ENCODE results near the gene CETP.

DNA sequence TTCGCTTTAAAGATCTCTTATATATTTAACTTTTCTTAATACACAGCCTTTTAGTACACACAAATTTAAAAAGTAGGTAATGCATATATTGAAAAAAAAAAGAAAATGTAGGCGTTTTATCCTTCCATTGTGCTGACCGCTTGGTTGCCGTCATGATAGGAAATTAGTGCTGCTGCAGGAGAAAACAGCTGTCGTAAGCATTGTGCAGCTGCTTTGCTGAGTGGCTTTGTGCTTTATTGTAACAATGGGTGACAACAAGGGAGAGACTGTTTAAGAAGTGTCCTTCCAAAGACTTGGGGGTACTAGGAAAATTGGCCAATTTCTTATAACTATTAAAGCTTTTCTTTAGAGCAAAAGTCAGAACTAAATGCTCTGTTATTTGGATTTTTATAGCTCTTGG is 24.8 kb upstream of the CETP start:
- TF ChIP-seq CBX5 (CRISPR knock-in tag; IDR thresholded peaks at IDR 0.05; ENCODE audit: borderline replicate concordance), result no peak
- TF ChIP-seq, protein P1, sequence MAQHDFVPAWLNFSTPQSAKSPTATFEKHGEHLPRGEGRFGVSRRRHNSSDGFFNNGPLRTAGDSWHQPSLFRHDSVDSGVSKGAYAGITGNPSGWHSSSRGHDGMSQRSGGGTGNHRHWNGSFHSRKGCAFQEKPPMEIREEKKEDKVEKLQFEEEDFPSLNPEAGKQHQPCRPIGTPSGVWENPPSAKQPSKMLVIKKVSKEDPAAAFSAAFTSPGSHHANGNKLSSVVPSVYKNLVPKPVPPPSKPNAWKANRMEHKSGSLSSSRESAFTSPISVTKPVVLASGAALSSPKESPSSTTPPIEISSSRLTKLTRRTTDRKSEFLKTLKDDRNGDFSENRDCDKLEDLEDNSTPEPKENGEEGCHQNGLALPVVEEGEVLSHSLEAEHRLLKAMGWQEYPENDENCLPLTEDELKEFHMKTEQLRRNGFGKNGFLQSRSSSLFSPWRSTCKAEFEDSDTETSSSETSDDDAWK (CRISPR knock-in tag; IDR thresholded peaks at IDR 0.05), result no peak
- TF ChIP-seq CREB1 (IDR thresholded peaks at IDR 0.05), result no peak
- no peak for TF ChIP-seq CREB1 (CRISPR knock-in tag; IDR thresholded peaks at IDR 0.05)
- TF ChIP-seq FOXP4 (CRISPR knock-in tag; IDR thresholded peaks at IDR 0.05), result no peak
- TF ChIP-seq, protein P2, sequence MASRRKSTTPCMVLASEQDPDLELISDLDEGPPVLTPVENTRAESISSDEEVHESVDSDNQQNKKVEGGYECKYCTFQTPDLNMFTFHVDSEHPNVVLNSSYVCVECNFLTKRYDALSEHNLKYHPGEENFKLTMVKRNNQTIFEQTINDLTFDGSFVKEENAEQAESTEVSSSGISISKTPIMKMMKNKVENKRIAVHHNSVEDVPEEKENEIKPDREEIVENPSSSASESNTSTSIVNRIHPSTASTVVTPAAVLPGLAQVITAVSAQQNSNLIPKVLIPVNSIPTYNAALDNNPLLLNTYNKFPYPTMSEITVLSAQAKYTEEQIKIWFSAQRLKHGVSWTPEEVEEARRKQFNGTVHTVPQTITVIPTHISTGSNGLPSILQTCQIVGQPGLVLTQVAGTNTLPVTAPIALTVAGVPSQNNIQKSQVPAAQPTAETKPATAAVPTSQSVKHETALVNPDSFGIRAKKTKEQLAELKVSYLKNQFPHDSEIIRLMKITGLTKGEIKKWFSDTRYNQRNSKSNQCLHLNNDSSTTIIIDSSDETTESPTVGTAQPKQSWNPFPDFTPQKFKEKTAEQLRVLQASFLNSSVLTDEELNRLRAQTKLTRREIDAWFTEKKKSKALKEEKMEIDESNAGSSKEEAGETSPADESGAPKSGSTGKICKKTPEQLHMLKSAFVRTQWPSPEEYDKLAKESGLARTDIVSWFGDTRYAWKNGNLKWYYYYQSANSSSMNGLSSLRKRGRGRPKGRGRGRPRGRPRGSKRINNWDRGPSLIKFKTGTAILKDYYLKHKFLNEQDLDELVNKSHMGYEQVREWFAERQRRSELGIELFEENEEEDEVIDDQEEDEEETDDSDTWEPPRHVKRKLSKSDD (CRISPR knock-in tag; IDR thresholded peaks at IDR 0.05; ENCODE audit: low read depth), result no peak
- TF ChIP-seq GABPA (IDR thresholded peaks at IDR 0.05; ENCODE audit: low read depth, low read length), result no peak
- no peak for TF ChIP-seq GABPA (CRISPR knock-in tag; IDR thresholded peaks at IDR 0.05; ENCODE audit: low read depth)
- TF ChIP-seq MAX (IDR thresholded peaks at IDR 0.05), result no peak
